Smooth muscle cell (in vitro differentiated cells): ENCODE measurements around the gene CSNK1E. TPM values are rescaled to one million over a fixed set of nuclear protein-coding genes. Genes with fewer than 3 reads are reported as not detected.

Experiments used
- DNase-seq: peaks from one replicate; lab custom pipeline; 2025; ENCODE audit not compliant: unreplicated experiment; lab: John Stamatoyannopoulos, UW
- H2AFZ ChIP-seq: fragments of 200-600 bp; sonication (generic); 2 replicates; pipeline ENCODE4 v1.6.0; 2016; ENCODE audit warnings: antibody characterized with exemption, low read depth, mild to moderate bottlenecking
- H3F3A ChIP-seq: fragments of 200-600 bp; sonication (generic); 2 replicates; pipeline ENCODE4 v1.6.0; 2017; ENCODE audit warnings: antibody characterized with exemption, low read depth
- H3K27ac ChIP-seq: fragments of 200-600 bp; sonication (generic); 2 replicates; pipeline ENCODE4 v1.5.1; 2016; ENCODE audit warnings: low read depth, mild to moderate bottlenecking
- H3K27me3 ChIP-seq: fragments of 200-600 bp; sonication (generic); 2 replicates; pipeline ENCODE4 v1.6.1; 2016; ENCODE audit warnings: low read depth, mild to moderate bottlenecking
- H3K36me3 ChIP-seq: fragments of 200-600 bp; sonication (generic); 2 replicates; pipeline ENCODE4 v1.5.1; 2016; ENCODE audit warnings: low read depth
- H3K4me1 ChIP-seq: fragments of 200-600 bp; sonication (generic); 2 replicates; pipeline ENCODE4 v1.5.1; 2016; ENCODE audit warnings: low read depth
- H3K4me2 ChIP-seq: fragments of 200-600 bp; sonication (generic); 2 replicates; pipeline ENCODE4 v1.6.0; 2016; ENCODE audit warnings: mild to moderate bottlenecking
- H3K4me3 ChIP-seq: fragments of 200-600 bp; sonication (generic); 2 replicates; pipeline ENCODE4 v1.5.1; 2016; ENCODE audit warnings: mild to moderate bottlenecking
- H3K79me2 ChIP-seq: fragments of 200-600 bp; sonication (generic); 2 replicates; pipeline ENCODE4 v1.6.0; 2016; ENCODE audit warnings: low read depth, mild to moderate bottlenecking
- H3K9ac ChIP-seq: fragments of 200-600 bp; sonication (generic); 2 replicates; pipeline ENCODE4 v1.6.0; 2016; ENCODE audit warnings: low read depth
- H3K9me3 ChIP-seq: fragments of 200-600 bp; sonication (generic); replicated peaks from 2 replicates; pipeline ENCODE4 v1.5.1; 2016; ENCODE audit warnings: low read depth
- H4K20me1 ChIP-seq: fragments of 200-600 bp; sonication (generic); 2 replicates; pipeline ENCODE4 v1.6.0; 2016; ENCODE audit warnings: low read depth
- WGBS: methylation state at CpG from one replicate; pipeline ENCODE4 v1.1.7; 2016; ENCODE audit warnings: low lambda C conversion rate; 5-methylcytosine and 5-hydroxymethylcytosine counted together
- polyA plus RNA-seq: library from polyadenylated mRNA; unstranded; fragments of >200 nt; fragmentation: Nextera tagmentation; extraction: Ambion mirVana; gene quantifications from 2 replicates; pipeline ENCODE4 v1.2.1, GENCODE V29; 2016
- total RNA-seq: library from RNA; depleted of rRNA; stranded (reverse); fragments of >200 nt; gene quantifications from 2 replicates; pipeline ENCODE4 v1.2.3, GENCODE V29; 2014
- TF ChIP-seq, protein P1 (sequence below): fragments of 200-600 bp; sonication (generic); IDR thresholded peaks from 2 replicates; pipeline ENCODE4 v1.5.1; 2017; ENCODE audit warnings: borderline replicate concordance, mild to moderate bottlenecking, antibody characterized with exemption; ENCODE audit not compliant: insufficient read depth, poor library complexity, severe bottlenecking

The CSNK1E gene
- total and polyA plus RNA-seq, 2 experiments from 2014 or later, result 94.7 to 154 TPM

GRCh38 chr22:38315823-38316363, 1.3 kb downstream of the CSNK1E start:
- DNase-seq, result no peak
- H3K9me3 ChIP-seq, result no peaks in the 10 kb centered on the region
- TF ChIP-seq, protein P1, sequence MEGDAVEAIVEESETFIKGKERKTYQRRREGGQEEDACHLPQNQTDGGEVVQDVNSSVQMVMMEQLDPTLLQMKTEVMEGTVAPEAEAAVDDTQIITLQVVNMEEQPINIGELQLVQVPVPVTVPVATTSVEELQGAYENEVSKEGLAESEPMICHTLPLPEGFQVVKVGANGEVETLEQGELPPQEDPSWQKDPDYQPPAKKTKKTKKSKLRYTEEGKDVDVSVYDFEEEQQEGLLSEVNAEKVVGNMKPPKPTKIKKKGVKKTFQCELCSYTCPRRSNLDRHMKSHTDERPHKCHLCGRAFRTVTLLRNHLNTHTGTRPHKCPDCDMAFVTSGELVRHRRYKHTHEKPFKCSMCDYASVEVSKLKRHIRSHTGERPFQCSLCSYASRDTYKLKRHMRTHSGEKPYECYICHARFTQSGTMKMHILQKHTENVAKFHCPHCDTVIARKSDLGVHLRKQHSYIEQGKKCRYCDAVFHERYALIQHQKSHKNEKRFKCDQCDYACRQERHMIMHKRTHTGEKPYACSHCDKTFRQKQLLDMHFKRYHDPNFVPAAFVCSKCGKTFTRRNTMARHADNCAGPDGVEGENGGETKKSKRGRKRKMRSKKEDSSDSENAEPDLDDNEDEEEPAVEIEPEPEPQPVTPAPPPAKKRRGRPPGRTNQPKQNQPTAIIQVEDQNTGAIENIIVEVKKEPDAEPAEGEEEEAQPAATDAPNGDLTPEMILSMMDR, result no peak
- H3K79me2 ChIP-seq, result peaks cover 61% of the 10 kb centered on the region
- no peaks in the 10 kb centered on the region for H3K36me3 ChIP-seq
- H3K27ac ChIP-seq, result peak overlapping the region; percentile 98
- peaks cover 31% of the 10 kb centered on the region for H3F3A ChIP-seq
- no peak overlapping the region for H2AFZ ChIP-seq
- peak overlapping the region; percentile 99 for H3K9ac ChIP-seq
- H3K27me3 ChIP-seq, result no peaks in the 10 kb centered on the region
- peaks cover 39% of the 10 kb centered on the region for H3K4me1 ChIP-seq
- peaks cover 56% of the 10 kb centered on the region for H4K20me1 ChIP-seq
- peak overlapping the region; percentile 100 for H3K4me2 ChIP-seq
- peak overlapping the region; percentile 100 for H3K4me3 ChIP-seq
- 4% methylated on average over 12 of the region's 12 CpGs for WGBS

- Histone ChIP-seq H3K4me3 (peak overlapping the region; percentile 100), H3F3A (peaks cover 31% of the 10 kb centered on the region), H3K79me2 (peaks cover 68% of the 10 kb centered on the region), H3K4me2 (peak overlapping the region; percentile 100), H3K27me3 (no peaks in the 10 kb centered on the region), H3K36me3 (no peaks in the 10 kb centered on the region), H2AFZ (no peak overlapping the region), H4K20me1 (peaks cover 63% of the 10 kb centered on the region), H3K9ac (peak overlapping the region; percentile 99), H3K4me1 (peaks cover 39% of the 10 kb centered on the region), H3K9me3 (no peaks in the 10 kb centered on the region), H3K27ac (peak overlapping the region; percentile 98)
- DNase-seq, result no peak
- TF ChIP-seq, protein P1, result no peak
- 36% methylated on average over 21 of the region's 21 CpGs for WGBS
Observed at GRCh38 chr22:38314933-38315822, 2.1 kb downstream of the CSNK1E start.

- Histone ChIP-seq H2AFZ (no peak overlapping the region), H4K20me1 (peaks cover 72% of the 10 kb centered on the region), H3K4me1 (peaks cover 35% of the 10 kb centered on the region)
Observed at GRCh38 chr22:38314051-38314932, 2.9 kb downstream of the CSNK1E start.

More at GRCh38 chr22:38314051-38314932, 2.9 kb downstream of the CSNK1E start:
- WGBS, result 80% methylated on average over 23 of the region's 23 CpGs
- peaks cover 31% of the 10 kb centered on the region for H3F3A ChIP-seq
- TF ChIP-seq, protein P1, result no peak
- DNase-seq, result no peak
- peak overlapping the region; percentile 98 for H3K27ac ChIP-seq
- no peaks in the 10 kb centered on the region for H3K36me3 ChIP-seq
- peak overlapping the region; percentile 100 for H3K4me3 ChIP-seq
- H3K27me3 ChIP-seq, result no peaks in the 10 kb centered on the region
- peak overlapping the region; percentile 99 for H3K9ac ChIP-seq
- H3K9me3 ChIP-seq, result no peaks in the 10 kb centered on the region
- peaks cover 77% of the 10 kb centered on the region for H3K79me2 ChIP-seq
- H3K4me2 ChIP-seq, result peak overlapping the region; percentile 100
